Large intestine (tissue), 3 donors: Measurements from ENCODE around the gene CHST6. TPM values are rescaled to one million over a fixed set of nuclear protein-coding genes. Genes with fewer than 3 reads are reported as not detected.
"Not testable (repeated sequence)": the region's sequence is repeated elsewhere in the genome, so short reads cannot be mapped to it uniquely, and the experiment has no call there.

ENCODE experiments used
- DNase-seq, 2 donors: peaks; one replicate each; pipeline versions ENCODE4 v3.0.0 to v3.0.0-alpha.2; 2013
- H3K27ac ChIP-seq: one replicate; pipeline ENCODE4 v1.5.1; 2013; ENCODE audit warnings: low read length
- H3K27me3 ChIP-seq: 2 replicates; pipeline ENCODE4 v1.6.1; 2013; ENCODE audit warnings: low read length; ENCODE audit not compliant: control insufficient read depth, insufficient read depth
- H3K36me3 ChIP-seq: 2 replicates; pipeline ENCODE4 v1.6.1; 2013; ENCODE audit warnings: low read length; ENCODE audit not compliant: control insufficient read depth, insufficient read depth
- H3K4me1 ChIP-seq: one replicate; pipeline ENCODE4 v1.6.1; 2013; ENCODE audit warnings: low read length; ENCODE audit not compliant: control insufficient read depth, insufficient read depth
- H3K4me3 ChIP-seq: one replicate; pipeline ENCODE4 v1.5.1; 2013; ENCODE audit warnings: low read length
- H3K9me3 ChIP-seq: one replicate; pipeline ENCODE4 v1.6.1; 2013; ENCODE audit warnings: mild to moderate bottlenecking, low read depth, low read length, moderate library complexity; ENCODE audit not compliant: control insufficient read depth
- WGBS: methylation state at CpG from one replicate; pipeline ENCODE4 v1.1.5; 2013; ENCODE audit warnings: low lambda C conversion rate; ENCODE audit not compliant: insufficient coverage; 5-methylcytosine and 5-hydroxymethylcytosine counted together
- polyA plus RNA-seq: library from polyadenylated mRNA; unstranded; fragments of 120-200 nt; gene quantifications from one replicate; pipeline ENCODE4 v1.2.1, GENCODE V29; 2013

Gene CHST6
- polyA plus RNA-seq, 1 donor, result 3.3 TPM

GRCh38 chr16:75532142-75532765 lies 37.0 kb upstream of the CHST6 start:
- H3K9me3 ChIP-seq, result peaks cover 14% of the 10 kb centered on the region
- H3K27ac ChIP-seq, result no peak overlapping the region

GRCh38 chr16:75529959-75530358 lies 34.7 kb upstream of the CHST6 start:
- no peak overlapping the region for H3K4me3 ChIP-seq
- peaks cover 11% of the 10 kb centered on the region for H3K4me1 ChIP-seq
- DNase-seq, result no peak
- no peak overlapping the region for H3K27ac ChIP-seq
- no peaks in the 10 kb centered on the region for H3K27me3 ChIP-seq
- peaks cover 14% of the 10 kb centered on the region for H3K9me3 ChIP-seq
- no CpG with 5 or more reads among the region's 29 CpGs for WGBS
- H3K36me3 ChIP-seq, result no peaks in the 10 kb centered on the region

More at GRCh38 chr16:75532142-75532765, 37.0 kb upstream of the CHST6 start:
- Histone ChIP-seq H3K36me3 (no peaks in the 10 kb centered on the region), H3K4me3 (no peak overlapping the region), H3K4me1 (peaks cover 22% of the 10 kb centered on the region), H3K27me3 (no peaks in the 10 kb centered on the region)
- DNase-seq, result no peak
- WGBS, result no CpG with 5 or more reads among the region's 8 CpGs

GRCh38 chr16:75529056-75529905 lies 34.0 kb upstream of the CHST6 start:
- no peak overlapping the region for H3K4me3 ChIP-seq
- no peaks in the 10 kb centered on the region for H3K27me3 ChIP-seq
- peaks cover 11% of the 10 kb centered on the region for H3K4me1 ChIP-seq
- H3K36me3 ChIP-seq, result no peaks in the 10 kb centered on the region
- H3K27ac ChIP-seq, result no peak overlapping the region
- no CpG with 5 or more reads among the region's 81 CpGs for WGBS
- H3K9me3 ChIP-seq, result peaks cover 14% of the 10 kb centered on the region
- DNase-seq, result no peak

GRCh38 chr16:75527825-75528299 lies 32.6 kb upstream of the CHST6 start:
- Histone ChIP-seq H3K27me3 (no peaks in the 10 kb centered on the region), H3K4me3 (no peak overlapping the region), H3K9me3 (peaks cover 14% of the 10 kb centered on the region), H3K27ac (peak overlapping the region; percentile 79), H3K36me3 (no peaks in the 10 kb centered on the region), H3K4me1 (peaks cover 11% of the 10 kb centered on the region)
- DNase-seq, result peak; percentile 63 to 79
- WGBS, result no CpG with 5 or more reads among the region's 5 CpGs

GRCh38 chr16:75526032-75526790 lies 31.0 kb upstream of the CHST6 start:
- H3K36me3 ChIP-seq, result no peaks in the 10 kb centered on the region
- no CpG with 5 or more reads among the region's 5 CpGs for WGBS
- H3K27ac ChIP-seq, result no peak overlapping the region
- H3K27me3 ChIP-seq, result no peaks in the 10 kb centered on the region
- peaks cover 14% of the 10 kb centered on the region for H3K9me3 ChIP-seq
- peaks cover 11% of the 10 kb centered on the region for H3K4me1 ChIP-seq
- no peak for DNase-seq
- no peak overlapping the region for H3K4me3 ChIP-seq

- DNase-seq, result no peak
- Histone ChIP-seq H3K4me3 (no peak overlapping the region), H3K4me1 (peaks cover 7% of the 10 kb centered on the region), H3K36me3 (no peaks in the 10 kb centered on the region), H3K27me3 (no peaks in the 10 kb centered on the region), H3K27ac (no peak overlapping the region), H3K9me3 (no peaks in the 10 kb centered on the region)
- 100% methylated on average over 1 of the region's 6 CpGs for WGBS
Measured at GRCh38 chr16:75519175-75519574, 23.9 kb upstream of the CHST6 start.

GRCh38 chr16:75516189-75516966 lies 21.1 kb upstream of the CHST6 start:
- H3K4me1 ChIP-seq, H3K9me3 ChIP-seq, H3K36me3 ChIP-seq, H3K27me3 ChIP-seq: not testable (repeated sequence)
- Histone ChIP-seq H3K27ac (peak overlapping the region; percentile 98), H3K4me3 (peak overlapping the region; percentile 98)
- peak in 1 of 2 donors; percentile 68 for DNase-seq
- no CpG with 5 or more reads among the region's 42 CpGs for WGBS

- Histone ChIP-seq H3K27me3 (no peaks in the 10 kb centered on the region), H3K4me3 (no peak overlapping the region), H3K9me3 (no peaks in the 10 kb centered on the region), H3K36me3 (no peaks in the 10 kb centered on the region), H3K27ac (no peak overlapping the region), H3K4me1 (peaks cover 7% of the 10 kb centered on the region)
- DNase-seq, result no peak
- no CpG with 5 or more reads among the region's 11 CpGs for WGBS
Measured at GRCh38 chr16:75514296-75514695, 19.1 kb upstream of the CHST6 start.

GRCh38 chr16:75506574-75506973 lies 11.3 kb upstream of the CHST6 start:
- no peaks in the 10 kb centered on the region for H3K4me1 ChIP-seq
- no CpG with 5 or more reads among the region's 7 CpGs for WGBS
- H3K4me3 ChIP-seq, result no peak overlapping the region
- H3K27me3 ChIP-seq, result no peaks in the 10 kb centered on the region
- DNase-seq, result no peak
- H3K36me3 ChIP-seq, result no peaks in the 10 kb centered on the region
- no peaks in the 10 kb centered on the region for H3K9me3 ChIP-seq
- H3K27ac ChIP-seq, result no peak overlapping the region

GRCh38 chr16:75506107-75506506 lies 10.9 kb upstream of the CHST6 start:
- DNase-seq, result no peak
- H3K9me3 ChIP-seq, result no peaks in the 10 kb centered on the region
- no peak overlapping the region for H3K4me3 ChIP-seq
- H3K27ac ChIP-seq, result no peak overlapping the region
- H3K27me3 ChIP-seq, result no peaks in the 10 kb centered on the region
- no peaks in the 10 kb centered on the region for H3K4me1 ChIP-seq
- no CpG with 5 or more reads among the region's 3 CpGs for WGBS
- H3K36me3 ChIP-seq, result no peaks in the 10 kb centered on the region
